Tibial nerve (tissue), 4 donors: ENCODE measurements around the gene HDAC6. TPM values are rescaled to one million over a fixed set of nuclear protein-coding genes. Genes with fewer than 3 reads are reported as not detected.

ENCODE experiments used
- DNase-seq, 2 donors: peaks; one replicate each; pipeline ENCODE4 v3.0.0-alpha.2; 2019; ENCODE audit warnings: low spot score in 2 of 2
- H3K27ac ChIP-seq, 4 donors: fragments of 200-600 bp; sonication (generic) in 3 of 4; one replicate each; pipeline ENCODE4 v1.5.1; 2017 to 2019; ENCODE audit warnings: mild to moderate bottlenecking in 1 of 4
- H3K27me3 ChIP-seq, 2 donors: fragments of 200-600 bp; sonication (generic) in 1 of 2; one replicate each; pipeline versions ENCODE4 v1.5.1 to v1.6.0; 2017 to 2019
- H3K36me3 ChIP-seq, 3 donors: fragments of 200-600 bp; sonication (generic); one replicate each; pipeline ENCODE4 v1.5.1; 2018 to 2019
- H3K4me1 ChIP-seq, 4 donors: fragments of 200-600 bp; sonication (generic) in 3 of 4; one replicate each; pipeline ENCODE4 v1.5.1; 2017 to 2019
- H3K4me3 ChIP-seq, 4 donors: fragments of 200-600 bp; sonication (generic) in 3 of 4; one replicate each; pipeline ENCODE4 v1.5.1; 2017 to 2019; ENCODE audit warnings: mild to moderate bottlenecking in 1 of 4, moderate library complexity in 1 of 4
- H3K9me3 ChIP-seq, 4 donors: fragments of 200-600 bp; sonication (generic) in 3 of 4; one replicate each; pipeline ENCODE4 v1.5.1; 2017 to 2019
- EP300 ChIP-seq, 2 donors: sonication (generic); formaldehyde crosslinking; IDR thresholded peaks; one replicate each; pipeline ENCODE4 v1.6.1; 2017; ENCODE audit warnings: antibody characterized with exemption in 2 of 2, mild to moderate bottlenecking in 1 of 2
- POLR2A ChIP-seq, 2 donors: fragments of 450-650 bp; IDR thresholded peaks; one replicate each; pipeline ENCODE4 v1.6.1; 2017; ENCODE audit warnings: antibody characterized with exemption in 2 of 2, mild to moderate bottlenecking in 2 of 2, moderate library complexity in 2 of 2
- WGBS, 2 donors: methylation state at CpG; one replicate each; pipeline ENCODE4 v1.1.5; 2018; 5-methylcytosine and 5-hydroxymethylcytosine counted together
- total RNA-seq, 4 donors: library from RNA; depleted of rRNA; stranded (reverse); fragments of >200 nt; gene quantifications; one replicate each; pipeline ENCODE4 v1.1.0, GENCODE V29; 2016
- TF ChIP-seq, protein P1 (sequence below), 5 experiments: fragments of 200-600 bp in 3 of 5; fragments of 450-650 bp in 2 of 5; sonication (generic) in 3 of 5; IDR thresholded peaks; one replicate each; pipeline ENCODE4 v1.5.1; 2016 to 2019; ENCODE audit warnings: antibody characterized with exemption in 5 of 5, mild to moderate bottlenecking in 3 of 5, moderate library complexity in 2 of 5

HDAC6 gene
- total RNA-seq, 4 donors from 2014 or later = 101 to 160 (median 120) TPM

DNA sequence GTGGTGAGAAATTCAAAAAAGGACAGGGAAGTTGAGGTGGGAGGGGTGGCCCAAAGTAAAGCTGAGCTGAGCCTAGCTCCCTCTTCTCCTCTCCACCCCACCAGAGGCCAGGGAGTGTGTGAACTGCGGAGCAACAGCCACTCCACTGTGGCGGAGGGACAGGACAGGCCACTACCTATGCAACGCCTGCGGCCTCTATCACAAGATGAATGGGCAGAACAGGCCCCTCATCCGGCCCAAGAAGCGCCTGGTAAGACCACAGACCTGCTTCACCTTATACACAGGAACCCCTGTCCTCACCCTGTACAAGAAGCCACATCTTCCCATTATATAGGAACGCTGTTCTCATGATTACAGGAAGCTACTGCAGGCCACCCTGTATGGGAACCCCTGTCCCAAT is 9.6 kb upstream of the HDAC6 start:
- Histone ChIP-seq H3K36me3 (no peaks in the 10 kb centered on the region), H3K4me3 (no peak overlapping the region), H3K27me3 (peaks cover 0 to 8% of the 10 kb centered on the region in 2 donors), H3K9me3 (no peaks in the 10 kb centered on the region), H3K27ac (no peak overlapping the region), H3K4me1 (no peaks in the 10 kb centered on the region)
- WGBS, 2 donors = 83 to 85% methylated on average over 7 of the region's 7 CpGs
- no peak for DNase-seq
- TF ChIP-seq POLR2A (IDR thresholded peaks at IDR 0.05) (no peak), EP300 (IDR thresholded peaks at IDR 0.05) (no peak)
- TF ChIP-seq, protein P1, sequence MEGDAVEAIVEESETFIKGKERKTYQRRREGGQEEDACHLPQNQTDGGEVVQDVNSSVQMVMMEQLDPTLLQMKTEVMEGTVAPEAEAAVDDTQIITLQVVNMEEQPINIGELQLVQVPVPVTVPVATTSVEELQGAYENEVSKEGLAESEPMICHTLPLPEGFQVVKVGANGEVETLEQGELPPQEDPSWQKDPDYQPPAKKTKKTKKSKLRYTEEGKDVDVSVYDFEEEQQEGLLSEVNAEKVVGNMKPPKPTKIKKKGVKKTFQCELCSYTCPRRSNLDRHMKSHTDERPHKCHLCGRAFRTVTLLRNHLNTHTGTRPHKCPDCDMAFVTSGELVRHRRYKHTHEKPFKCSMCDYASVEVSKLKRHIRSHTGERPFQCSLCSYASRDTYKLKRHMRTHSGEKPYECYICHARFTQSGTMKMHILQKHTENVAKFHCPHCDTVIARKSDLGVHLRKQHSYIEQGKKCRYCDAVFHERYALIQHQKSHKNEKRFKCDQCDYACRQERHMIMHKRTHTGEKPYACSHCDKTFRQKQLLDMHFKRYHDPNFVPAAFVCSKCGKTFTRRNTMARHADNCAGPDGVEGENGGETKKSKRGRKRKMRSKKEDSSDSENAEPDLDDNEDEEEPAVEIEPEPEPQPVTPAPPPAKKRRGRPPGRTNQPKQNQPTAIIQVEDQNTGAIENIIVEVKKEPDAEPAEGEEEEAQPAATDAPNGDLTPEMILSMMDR (IDR thresholded peaks at IDR 0.05) = no peak

DNA sequence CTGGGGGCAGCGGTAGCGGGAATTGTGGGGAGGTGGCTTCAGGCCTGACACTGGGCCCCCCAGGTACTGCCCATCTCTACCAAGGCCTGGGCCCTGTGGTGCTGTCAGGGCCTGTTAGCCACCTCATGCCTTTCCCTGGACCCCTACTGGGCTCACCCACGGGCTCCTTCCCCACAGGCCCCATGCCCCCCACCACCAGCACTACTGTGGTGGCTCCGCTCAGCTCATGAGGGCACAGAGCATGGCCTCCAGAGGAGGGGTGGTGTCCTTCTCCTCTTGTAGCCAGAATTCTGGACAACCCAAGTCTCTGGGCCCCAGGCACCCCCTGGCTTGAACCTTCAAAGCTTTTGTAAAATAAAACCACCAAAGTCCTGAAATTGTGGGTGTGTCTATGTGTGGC is 7.9 kb upstream of the HDAC6 start:
- TF ChIP-seq EP300 (IDR thresholded peaks at IDR 0.05) (no peak), POLR2A (IDR thresholded peaks at IDR 0.05) (no peak)
- TF ChIP-seq, protein P1 (IDR thresholded peaks at IDR 0.05) = no peak
- WGBS, 2 donors = 79 to 88% methylated on average over 3 to 4 of the region's 4 CpGs
- Histone ChIP-seq H3K4me1 (no peaks in the 10 kb centered on the region), H3K9me3 (no peaks in the 10 kb centered on the region), H3K27ac (no peak overlapping the region), H3K36me3 (no peaks in the 10 kb centered on the region), H3K27me3 (no peaks in the 10 kb centered on the region), H3K4me3 (no peak overlapping the region)
- no peak for DNase-seq

DNA sequence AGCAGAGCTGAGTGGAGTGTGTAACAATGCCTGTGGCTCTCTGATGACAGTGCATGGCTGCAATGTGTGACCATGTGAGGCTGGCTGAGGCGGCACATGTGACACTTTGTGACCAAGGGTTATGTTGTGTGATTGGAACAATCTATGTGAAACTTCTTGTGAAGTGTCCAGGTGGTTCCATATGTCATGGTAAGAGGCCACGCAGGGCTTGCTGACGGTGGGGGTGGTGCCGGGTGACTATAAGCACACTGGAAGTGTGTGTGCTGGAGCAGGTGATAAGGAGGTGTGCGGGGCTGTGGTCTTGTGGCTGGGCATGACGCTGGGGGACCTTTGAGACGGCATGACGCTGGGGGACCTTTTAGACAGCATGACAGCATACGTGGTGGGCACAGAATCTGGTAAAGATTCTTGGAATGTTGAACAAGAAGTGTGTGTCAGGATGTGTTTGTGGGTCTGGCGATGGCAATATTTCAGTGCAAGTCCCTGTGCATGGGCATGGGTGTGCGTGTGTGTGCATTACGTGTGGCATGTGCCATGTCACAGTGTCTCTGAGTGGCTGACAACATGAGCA is 7.4 kb upstream of the HDAC6 start:
- Histone ChIP-seq H3K27me3 (no peaks in the 10 kb centered on the region), H3K9me3 (no peaks in the 10 kb centered on the region), H3K36me3 (no peaks in the 10 kb centered on the region), H3K4me3 (no peak overlapping the region), H3K27ac (no peak overlapping the region), H3K4me1 (no peaks in the 10 kb centered on the region)
- TF ChIP-seq POLR2A (IDR thresholded peaks at IDR 0.05) = no peak
- TF ChIP-seq, protein P1 (IDR thresholded peaks at IDR 0.05) = no peak
- no peak for TF ChIP-seq EP300 (IDR thresholded peaks at IDR 0.05)
- WGBS, 2 donors = 66 to 79% methylated on average over 12 of the region's 12 CpGs
- DNase-seq = no peak

DNA sequence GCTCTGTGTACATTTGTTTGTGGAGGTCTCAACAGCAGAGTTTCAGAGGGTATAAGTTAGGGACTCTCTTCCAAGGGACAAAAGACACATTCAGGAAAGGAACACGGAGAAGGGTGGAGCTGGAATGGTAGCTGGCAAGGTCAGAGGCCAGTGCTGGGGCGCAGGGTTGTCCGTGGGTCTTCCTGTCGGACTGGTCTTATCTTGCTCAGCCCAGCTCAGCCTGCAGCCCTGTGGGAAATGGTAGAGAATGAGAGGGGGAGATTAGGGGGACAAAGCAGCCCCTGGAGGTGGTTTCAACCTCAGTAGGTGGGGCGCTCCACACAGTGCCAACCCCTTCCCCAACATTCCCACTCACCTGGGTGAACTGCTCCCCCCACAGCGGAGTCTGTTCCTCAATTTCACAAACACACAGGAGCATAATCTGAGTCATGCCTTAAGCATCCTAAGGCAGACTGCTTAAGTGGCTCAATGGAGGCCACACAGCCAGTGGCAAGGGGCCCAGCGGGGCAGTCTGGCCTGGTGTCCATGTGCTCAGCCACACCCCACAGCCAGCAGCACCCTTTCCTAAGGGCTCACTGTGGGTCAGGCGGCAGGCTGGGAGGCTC is 6.9 kb upstream of the HDAC6 start:
- no peak for TF ChIP-seq POLR2A (IDR thresholded peaks at IDR 0.05)
- no peak for TF ChIP-seq EP300 (IDR thresholded peaks at IDR 0.05)
- TF ChIP-seq, protein P1 (IDR thresholded peaks at IDR 0.05) = no peak
- no peak for DNase-seq
- no peaks in the 10 kb centered on the region for H3K4me1 ChIP-seq
- no peak overlapping the region for H3K4me3 ChIP-seq
- H3K9me3 ChIP-seq = no peaks in the 10 kb centered on the region
- no peaks in the 10 kb centered on the region for H3K36me3 ChIP-seq
- WGBS, 2 donors = 28 to 65% methylated on average over 7 of the region's 8 CpGs
- H3K27ac ChIP-seq = no peak overlapping the region
- H3K27me3 ChIP-seq = no peaks in the 10 kb centered on the region

DNA sequence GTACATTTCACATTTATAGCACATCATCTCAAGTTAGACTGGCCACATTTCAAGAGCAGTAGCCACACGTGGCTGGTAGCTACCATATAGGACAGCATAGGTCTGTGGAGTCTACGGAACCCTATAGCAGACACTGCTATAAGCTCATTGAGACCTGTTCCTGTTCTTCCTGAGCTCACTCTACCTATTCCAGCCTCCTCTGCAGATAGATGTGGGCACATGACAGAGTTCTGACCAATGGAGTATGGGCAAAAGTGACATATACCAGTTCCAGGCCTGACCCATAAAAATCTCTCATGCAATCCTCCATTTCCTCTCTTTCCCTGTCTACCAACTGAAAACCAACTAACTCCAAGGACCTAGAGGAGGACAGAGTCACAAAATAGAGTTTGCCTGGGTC is 3.5 kb upstream of the HDAC6 start:
- 80 to 85% methylated on average over 2 of the region's 2 CpGs for WGBS, 2 donors
- peaks cover 0 to 14% (median 3%) of the 10 kb centered on the region in 4 donors for H3K4me1 ChIP-seq
- H3K36me3 ChIP-seq = no peaks in the 10 kb centered on the region
- no peak for TF ChIP-seq EP300 (IDR thresholded peaks at IDR 0.05)
- no peak for TF ChIP-seq POLR2A (IDR thresholded peaks at IDR 0.05)
- TF ChIP-seq, protein P1 (IDR thresholded peaks at IDR 0.05) = no peak
- H3K4me3 ChIP-seq = no peak overlapping the region
- no peak overlapping the region for H3K27ac ChIP-seq
- DNase-seq = no peak
- H3K9me3 ChIP-seq = no peaks in the 10 kb centered on the region
- H3K27me3 ChIP-seq = no peaks in the 10 kb centered on the region
